Endothelial cell of umbilical vein (primary cell): ENCODE data around the gene SLC25A5.

ENCODE experiments used
- EZH2 ChIP-seq: IDR thresholded peaks from 2 replicates; pipeline ENCODE4 v1.6.1; 2012; ENCODE audit warnings: borderline replicate concordance, low read depth, mild to moderate bottlenecking, moderate library complexity, low read length, inconsistent platforms; ENCODE audit not compliant: severe bottlenecking
- JUN ChIP-seq: IDR thresholded peaks from 2 replicates; pipeline ENCODE4 v1.6.1; 2011; ENCODE audit warnings: borderline replicate concordance, low read depth; ENCODE audit not compliant: insufficient read length, insufficient read depth
- MYC ChIP-seq: IDR thresholded peaks from one replicate; pipeline ENCODE4 v1.6.1; 2011; ENCODE audit warnings: mild to moderate bottlenecking, low read depth, low read length
- POLR2A ChIP-seq: IDR thresholded peaks from 2 replicates; pipeline ENCODE4 v1.6.1; 2012; ENCODE audit warnings: low read depth, mild to moderate bottlenecking, control low read depth, low read length
- POLR2AphosphoS5 ChIP-seq: IDR thresholded peaks from 2 replicates; pipeline ENCODE4 v1.6.1; 2012; ENCODE audit warnings: low read depth, mild to moderate bottlenecking, control low read depth, low read length, moderate library complexity; ENCODE audit not compliant: insufficient read depth
- TF ChIP-seq, protein P1 (sequence below), 2 donors: IDR thresholded peaks; 1 replicate in 1 of 2; 2 replicates in 1 of 2; pipeline ENCODE4 v1.5.1; 2011; ENCODE audit warnings: low read length in 2 of 2, mild to moderate bottlenecking in 2 of 2, moderate library complexity in 2 of 2, control low read depth in 1 of 2, inconsistent platforms in 1 of 2, low read depth in 1 of 2; ENCODE audit not compliant: insufficient read depth in 1 of 2; ENCODE audit errors: extremely low read depth in 1 of 2
- TF ChIP-seq, protein P2 (sequence below): IDR thresholded peaks from 2 replicates; pipeline ENCODE4 v1.6.1; 2011; ENCODE audit not compliant: insufficient read depth, insufficient read length

DNA sequence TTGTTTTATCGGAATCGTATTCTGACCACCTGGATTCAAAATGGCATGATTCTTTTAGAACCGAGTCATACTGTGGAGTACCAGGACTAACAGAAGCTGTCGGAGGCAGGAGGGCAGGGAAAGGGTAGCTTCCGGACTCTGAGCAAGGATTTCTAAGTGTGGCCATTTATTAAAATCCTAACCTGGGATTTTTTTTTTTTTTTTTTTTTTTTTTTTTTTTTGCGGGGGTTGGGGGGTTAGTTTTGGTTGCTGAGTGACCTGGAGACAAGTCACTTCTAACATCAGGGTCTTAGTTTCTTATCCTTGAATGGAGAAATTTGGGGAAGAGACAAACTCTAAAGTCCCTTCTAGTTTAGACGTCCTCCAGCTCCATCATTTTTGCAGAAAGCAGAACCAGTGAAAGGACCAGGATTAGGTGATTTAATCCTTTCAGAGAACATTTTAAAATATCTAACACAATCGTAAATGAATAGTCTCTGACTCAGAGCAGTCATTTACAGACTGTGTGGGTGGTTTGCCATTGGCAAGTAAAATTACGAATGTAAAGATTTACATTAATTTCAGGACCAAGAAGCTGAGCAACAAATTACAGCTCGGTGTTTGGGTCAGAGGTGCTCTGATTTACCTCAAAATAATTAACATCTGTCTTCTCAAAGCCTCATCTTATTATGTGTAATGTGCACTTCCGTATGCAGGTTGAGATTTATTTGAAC is 7.3 kb downstream of the SLC25A5 start:
- TF ChIP-seq EZH2 (no peak), POLR2A (no peak), POLR2AphosphoS5 (no peak), MYC (no peak), JUN (no peak)
- TF ChIP-seq, protein P1, sequence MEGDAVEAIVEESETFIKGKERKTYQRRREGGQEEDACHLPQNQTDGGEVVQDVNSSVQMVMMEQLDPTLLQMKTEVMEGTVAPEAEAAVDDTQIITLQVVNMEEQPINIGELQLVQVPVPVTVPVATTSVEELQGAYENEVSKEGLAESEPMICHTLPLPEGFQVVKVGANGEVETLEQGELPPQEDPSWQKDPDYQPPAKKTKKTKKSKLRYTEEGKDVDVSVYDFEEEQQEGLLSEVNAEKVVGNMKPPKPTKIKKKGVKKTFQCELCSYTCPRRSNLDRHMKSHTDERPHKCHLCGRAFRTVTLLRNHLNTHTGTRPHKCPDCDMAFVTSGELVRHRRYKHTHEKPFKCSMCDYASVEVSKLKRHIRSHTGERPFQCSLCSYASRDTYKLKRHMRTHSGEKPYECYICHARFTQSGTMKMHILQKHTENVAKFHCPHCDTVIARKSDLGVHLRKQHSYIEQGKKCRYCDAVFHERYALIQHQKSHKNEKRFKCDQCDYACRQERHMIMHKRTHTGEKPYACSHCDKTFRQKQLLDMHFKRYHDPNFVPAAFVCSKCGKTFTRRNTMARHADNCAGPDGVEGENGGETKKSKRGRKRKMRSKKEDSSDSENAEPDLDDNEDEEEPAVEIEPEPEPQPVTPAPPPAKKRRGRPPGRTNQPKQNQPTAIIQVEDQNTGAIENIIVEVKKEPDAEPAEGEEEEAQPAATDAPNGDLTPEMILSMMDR (IDR thresholded peaks at IDR 0.05; ENCODE audit: extremely low read depth in 1 of 2, insufficient read depth in 1 of 2, low read depth in 1 of 2, low read length in 2 of 2), result no peak
- TF ChIP-seq, protein P2, sequence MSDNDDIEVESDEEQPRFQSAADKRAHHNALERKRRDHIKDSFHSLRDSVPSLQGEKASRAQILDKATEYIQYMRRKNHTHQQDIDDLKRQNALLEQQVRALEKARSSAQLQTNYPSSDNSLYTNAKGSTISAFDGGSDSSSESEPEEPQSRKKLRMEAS, result no peak
